ENCODE results near the gene COX7A1.

The COX7A1 gene

DNA sequence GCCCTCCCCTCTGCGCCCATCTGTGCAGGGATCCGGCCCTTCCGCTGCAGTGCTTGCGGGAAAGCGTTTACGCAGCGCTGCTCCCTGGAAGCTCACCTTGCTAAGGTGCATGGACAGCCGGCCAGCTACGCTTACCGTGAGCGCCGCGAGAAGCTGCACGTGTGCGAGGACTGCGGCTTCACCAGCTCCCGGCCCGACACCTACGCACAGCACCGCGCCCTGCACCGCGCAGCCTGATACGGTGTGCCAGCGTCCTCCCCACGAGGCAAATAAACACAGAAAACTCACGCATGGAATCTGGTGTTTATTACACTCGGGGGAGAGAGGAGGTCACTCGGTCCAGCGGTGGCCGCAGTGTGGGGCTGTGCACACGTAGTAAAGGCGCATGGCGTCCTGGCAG is 38.8 kb downstream of the COX7A1 start:
- no peak overlapping the region for H2BK15ac ChIP-seq (replicated peaks; ENCODE audit: low read depth)
- no peak overlapping the region for H3K27ac ChIP-seq (ENCODE audit: low read depth, low read length)
- DNase-seq, result no peak
- no peak overlapping the region for H4K8ac ChIP-seq (ENCODE audit: low read depth, low read length)
- no peak overlapping the region for H2BK5ac ChIP-seq (ENCODE audit: low read length)
- peak overlapping the region; percentile 97 for H3K56ac ChIP-seq (ENCODE audit: low read length)
- peaks cover 4% of the 10 kb centered on the region for H3K4me1 ChIP-seq (ENCODE audit: control insufficient read depth, low read depth, low read length)
- no peaks in the 10 kb centered on the region for H3K27me3 ChIP-seq (ENCODE audit: insufficient read depth, low read length, poor library complexity)
- H3K18ac ChIP-seq (ENCODE audit: low read length), result no peak overlapping the region
- no peak overlapping the region for H3K4ac ChIP-seq (ENCODE audit: low read depth, low read length)
- H3K79me2 ChIP-seq (ENCODE audit: control insufficient read depth, insufficient read depth, low read length), result peaks cover 9% of the 10 kb centered on the region
- H3K36me3 ChIP-seq (ENCODE audit: control insufficient read depth, insufficient read depth, low read length), result peaks cover 8% of the 10 kb centered on the region
- peak overlapping the region; percentile 98 for H3K9ac ChIP-seq (ENCODE audit: low read length)
- no peak overlapping the region for H4K5ac ChIP-seq (ENCODE audit: low read length)
- no peak overlapping the region for H3K4me3 ChIP-seq (ENCODE audit: low read length)
- no peak overlapping the region for H2AK5ac ChIP-seq (ENCODE audit: low read length)
- H2BK120ac ChIP-seq (ENCODE audit: low read depth, low read length), result no peak overlapping the region
- WGBS (ENCODE audit: extremely low coverage, insufficient coverage, low lambda C conversion rate), result no CpG with 5 or more reads among the region's 34 CpGs
- peak overlapping the region; percentile 99 for H3K4me2 ChIP-seq (ENCODE audit: low read length)
- H3K79me1 ChIP-seq (ENCODE audit: low read length), result peaks cover 20% of the 10 kb centered on the region
- H3K23ac ChIP-seq (ENCODE audit: low read length), result peak overlapping the region; percentile 45

GRCh38 chr19:36112678-36113077 is 39.6 kb downstream of the COX7A1 start:
- peaks cover 9% of the 10 kb centered on the region for H3K79me2 ChIP-seq (ENCODE audit: control insufficient read depth, insufficient read depth, low read length)
- peaks cover 19% of the 10 kb centered on the region for H3K79me1 ChIP-seq (ENCODE audit: low read length)
- H3K27ac ChIP-seq (ENCODE audit: low read depth, low read length), result no peak overlapping the region
- H3K23ac ChIP-seq (ENCODE audit: low read length), result no peak overlapping the region
- H2AK5ac ChIP-seq (ENCODE audit: low read length), result no peak overlapping the region
- H2BK15ac ChIP-seq (replicated peaks; ENCODE audit: low read depth), result no peak overlapping the region
- H4K8ac ChIP-seq (ENCODE audit: low read depth, low read length), result no peak overlapping the region
- H3K4ac ChIP-seq (ENCODE audit: low read depth, low read length), result no peak overlapping the region
- no peak overlapping the region for H4K5ac ChIP-seq (ENCODE audit: low read length)
- no CpG with 5 or more reads among the region's 10 CpGs for WGBS (ENCODE audit: extremely low coverage, insufficient coverage, low lambda C conversion rate)
- H3K4me2 ChIP-seq (ENCODE audit: low read length), result no peak overlapping the region
- H2BK120ac ChIP-seq (ENCODE audit: low read depth, low read length), result no peak overlapping the region
- H2BK5ac ChIP-seq (ENCODE audit: low read length), result no peak overlapping the region
- DNase-seq, result no peak
- no peaks in the 10 kb centered on the region for H3K27me3 ChIP-seq (ENCODE audit: insufficient read depth, low read length, poor library complexity)
- H3K9ac ChIP-seq (ENCODE audit: low read length), result no peak overlapping the region
- peaks cover 6% of the 10 kb centered on the region for H3K36me3 ChIP-seq (ENCODE audit: control insufficient read depth, insufficient read depth, low read length)
- no peak overlapping the region for H3K18ac ChIP-seq (ENCODE audit: low read length)
- no peak overlapping the region for H3K56ac ChIP-seq (ENCODE audit: low read length)
- peaks cover 4% of the 10 kb centered on the region for H3K4me1 ChIP-seq (ENCODE audit: control insufficient read depth, low read depth, low read length)
- no peak overlapping the region for H3K4me3 ChIP-seq (ENCODE audit: low read length)

DNA sequence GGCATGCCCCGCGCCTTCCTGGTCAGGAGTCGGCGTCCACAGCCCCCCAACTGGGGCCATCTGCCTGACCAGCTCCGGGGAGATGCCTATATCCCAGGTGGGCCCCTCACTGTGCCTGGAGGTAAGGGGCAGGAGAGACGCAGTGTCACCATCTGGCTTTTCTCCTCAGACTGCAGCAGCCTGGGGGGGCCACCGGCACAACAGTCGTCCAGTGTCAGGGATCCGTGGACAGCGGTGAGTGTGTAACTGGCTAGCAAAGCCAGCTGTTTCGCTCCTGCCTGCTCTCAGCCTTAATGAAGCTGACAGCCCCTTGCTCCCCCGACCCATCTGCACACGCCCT is 41.1 kb downstream of the COX7A1 start:
- DNase-seq, result no peak
- H2BK120ac ChIP-seq (ENCODE audit: low read depth, low read length), result no peak overlapping the region
- no peak overlapping the region for H3K4me3 ChIP-seq (ENCODE audit: low read length)

DNA sequence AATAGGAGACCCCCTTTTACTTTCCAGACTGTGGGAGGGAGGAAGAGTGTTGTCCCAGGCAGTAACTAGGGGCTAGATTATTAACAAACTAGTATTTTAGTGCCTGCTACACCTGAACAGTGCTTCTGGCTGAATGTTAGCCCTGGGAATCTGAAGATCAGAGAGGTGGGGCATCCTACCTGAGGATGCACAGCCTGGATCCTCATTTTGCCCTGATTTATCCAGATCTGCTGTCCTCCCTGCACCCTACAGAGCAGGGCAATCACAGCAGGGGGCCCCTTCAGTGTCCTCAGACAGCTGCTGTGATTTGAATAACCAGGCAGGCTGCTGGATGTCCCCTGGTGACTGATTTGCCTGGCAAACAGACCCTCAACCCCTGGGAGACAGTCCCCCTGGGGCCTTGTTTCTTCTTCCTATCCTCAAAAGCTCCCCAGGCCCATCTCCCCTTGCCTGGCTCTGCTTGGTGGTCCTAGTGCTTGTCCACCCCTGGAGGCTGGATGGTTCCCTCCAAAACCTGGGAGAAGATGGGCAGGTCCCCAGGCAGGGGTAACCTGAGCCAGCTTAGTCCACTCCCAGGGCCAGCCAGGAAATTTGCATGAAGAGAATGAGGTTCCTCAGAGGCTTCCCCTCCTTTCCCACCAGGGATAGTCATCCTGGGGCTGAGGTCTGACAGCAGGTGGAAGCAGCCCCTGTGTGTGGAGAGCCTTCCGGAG is 41.6 kb downstream of the COX7A1 start, which contains the start of gene OVOL3:
Gene OVOL3, plus strand, starts transcription at position 657 of the 713 bp plus-strand sequence. CDS start 60 bp downstream, outside the sequence.
- Histone ChIP-seq H4K8ac (ENCODE audit: low read depth, low read length) (no peak within 1 kb of the TSS), H3K79me2 (ENCODE audit: control insufficient read depth, insufficient read depth, low read length) (peaks cover 4% of the 10 kb centered on the region), H2BK15ac (replicated peaks; ENCODE audit: low read depth) (no peak within 1 kb of the TSS), H3K56ac (ENCODE audit: low read length) (no peak within 1 kb of the TSS), H3K4me3 (ENCODE audit: low read length) (no peak within 1 kb of the TSS), H2BK5ac (ENCODE audit: low read length) (no peak within 1 kb of the TSS), H3K9ac (ENCODE audit: low read length) (no peak within 1 kb of the TSS), H3K27me3 (ENCODE audit: insufficient read depth, low read length, poor library complexity) (no peaks in the 10 kb centered on the region), H3K79me1 (ENCODE audit: low read length) (peaks cover 11% of the 10 kb centered on the region), H3K27ac (ENCODE audit: low read depth, low read length) (no peak within 1 kb of the TSS), H4K5ac (ENCODE audit: low read length) (no peak within 1 kb of the TSS), H2AK5ac (ENCODE audit: low read length) (no peak within 1 kb of the TSS), H3K4me1 (ENCODE audit: control insufficient read depth, low read depth, low read length) (no peaks in the 10 kb centered on the region), H2BK120ac (ENCODE audit: low read depth, low read length) (no peak within 1 kb of the TSS), H3K4ac (ENCODE audit: low read depth, low read length) (no peak within 1 kb of the TSS), H3K36me3 (ENCODE audit: control insufficient read depth, insufficient read depth, low read length) (peaks cover 4% of the 10 kb centered on the region), H3K23ac (ENCODE audit: low read length) (no peak within 1 kb of the TSS), H3K18ac (ENCODE audit: low read length) (no peak within 1 kb of the TSS), H3K4me2 (ENCODE audit: low read length) (no peak within 1 kb of the TSS)
- peak; percentile 60 for DNase-seq
- no CpG with 5 or more reads among the region's 1 CpG for WGBS (ENCODE audit: extremely low coverage, insufficient coverage, low lambda C conversion rate)

More for the DNA sequence above, 41.1 kb downstream of the COX7A1 start:
- H3K27ac ChIP-seq (ENCODE audit: low read depth, low read length), result no peak overlapping the region
- H3K4me1 ChIP-seq (ENCODE audit: control insufficient read depth, low read depth, low read length), result peaks cover 2% of the 10 kb centered on the region
- H2BK15ac ChIP-seq (replicated peaks; ENCODE audit: low read depth), result no peak overlapping the region
- no peak overlapping the region for H3K56ac ChIP-seq (ENCODE audit: low read length)
- no peaks in the 10 kb centered on the region for H3K27me3 ChIP-seq (ENCODE audit: insufficient read depth, low read length, poor library complexity)
- H3K9ac ChIP-seq (ENCODE audit: low read length), result no peak overlapping the region
- no peak overlapping the region for H3K23ac ChIP-seq (ENCODE audit: low read length)
- no peak overlapping the region for H3K4ac ChIP-seq (ENCODE audit: low read depth, low read length)
- peaks cover 4% of the 10 kb centered on the region for H3K36me3 ChIP-seq (ENCODE audit: control insufficient read depth, insufficient read depth, low read length)
- no peak overlapping the region for H3K18ac ChIP-seq (ENCODE audit: low read length)
- no peak overlapping the region for H3K4me2 ChIP-seq (ENCODE audit: low read length)
- no peak overlapping the region for H4K8ac ChIP-seq (ENCODE audit: low read depth, low read length)
- no peak overlapping the region for H2AK5ac ChIP-seq (ENCODE audit: low read length)
- H2BK5ac ChIP-seq (ENCODE audit: low read length), result no peak overlapping the region
- peaks cover 6% of the 10 kb centered on the region for H3K79me2 ChIP-seq (ENCODE audit: control insufficient read depth, insufficient read depth, low read length)
- peaks cover 14% of the 10 kb centered on the region for H3K79me1 ChIP-seq (ENCODE audit: low read length)
- no peak overlapping the region for H4K5ac ChIP-seq (ENCODE audit: low read length)
- no CpG with 5 or more reads among the region's 13 CpGs for WGBS (ENCODE audit: extremely low coverage, insufficient coverage, low lambda C conversion rate)

DNA sequence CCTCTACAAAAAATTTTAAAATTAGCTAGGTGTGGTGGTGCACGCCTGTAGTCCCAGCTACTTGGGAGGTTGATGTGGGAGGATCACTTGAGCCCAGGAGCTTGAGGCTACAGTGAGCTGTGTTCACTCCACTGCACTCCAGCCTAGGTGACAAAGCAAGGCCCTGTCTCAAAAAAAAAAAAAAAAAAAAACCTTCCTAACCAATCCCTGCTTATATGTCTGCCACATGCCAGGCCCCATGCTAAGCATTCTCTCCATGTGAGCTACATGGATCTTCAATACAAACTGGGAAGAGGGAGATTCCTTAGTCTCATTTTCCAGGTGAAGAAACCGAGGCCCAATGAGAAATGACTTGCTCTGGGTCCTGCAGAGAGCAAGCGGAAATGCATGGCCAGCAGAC is 43.6 kb downstream of the COX7A1 start:
- Histone ChIP-seq H3K56ac (ENCODE audit: low read length) (no peak overlapping the region), H3K23ac (ENCODE audit: low read length) (no peak overlapping the region), H3K27me3 (ENCODE audit: insufficient read depth, low read length, poor library complexity) (no peaks in the 10 kb centered on the region), H3K18ac (ENCODE audit: low read length) (no peak overlapping the region), H3K27ac (ENCODE audit: low read depth, low read length) (no peak overlapping the region), H4K8ac (ENCODE audit: low read depth, low read length) (no peak overlapping the region), H3K4me3 (ENCODE audit: low read length) (no peak overlapping the region), H3K4me2 (ENCODE audit: low read length) (no peak overlapping the region), H3K4ac (ENCODE audit: low read depth, low read length) (no peak overlapping the region), H3K4me1 (ENCODE audit: control insufficient read depth, low read depth, low read length) (no peaks in the 10 kb centered on the region), H2BK15ac (replicated peaks; ENCODE audit: low read depth) (no peak overlapping the region), H4K5ac (ENCODE audit: low read length) (no peak overlapping the region), H3K36me3 (ENCODE audit: control insufficient read depth, insufficient read depth, low read length) (peaks cover 4% of the 10 kb centered on the region), H2AK5ac (ENCODE audit: low read length) (no peak overlapping the region), H3K79me1 (ENCODE audit: low read length) (peaks cover 6% of the 10 kb centered on the region), H2BK5ac (ENCODE audit: low read length) (no peak overlapping the region), H3K79me2 (ENCODE audit: control insufficient read depth, insufficient read depth, low read length) (no peaks in the 10 kb centered on the region), H3K9ac (ENCODE audit: low read length) (no peak overlapping the region), H2BK120ac (ENCODE audit: low read depth, low read length) (no peak overlapping the region)
- DNase-seq, result no peak
- WGBS (ENCODE audit: extremely low coverage, insufficient coverage, low lambda C conversion rate), result no CpG with 5 or more reads among the region's 3 CpGs

DNA sequence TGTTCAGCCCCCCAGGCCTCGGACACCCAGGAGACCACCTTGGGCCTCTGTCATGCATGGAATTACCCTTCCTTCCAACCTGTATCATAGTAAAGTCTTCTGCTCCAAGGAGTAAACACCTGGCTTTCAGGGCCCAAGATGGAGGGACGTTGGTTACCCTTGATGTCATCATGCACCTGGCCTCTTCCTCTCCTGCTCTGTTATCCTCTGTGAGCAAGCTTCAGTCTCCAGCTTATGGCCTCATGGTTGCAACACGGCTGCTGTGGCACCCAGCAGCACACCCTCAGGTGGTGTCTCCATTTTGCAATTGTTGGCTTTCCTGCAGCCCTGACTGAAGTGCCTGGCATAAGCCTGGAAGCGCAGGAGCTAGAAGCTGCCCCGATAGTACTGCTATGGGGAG is 45.3 kb downstream of the COX7A1 start:
- no peak overlapping the region for H3K23ac ChIP-seq (ENCODE audit: low read length)
- H2AK5ac ChIP-seq (ENCODE audit: low read length), result no peak overlapping the region
- no peak for DNase-seq
- H4K5ac ChIP-seq (ENCODE audit: low read length), result no peak overlapping the region
- no peak overlapping the region for H3K56ac ChIP-seq (ENCODE audit: low read length)
- H4K8ac ChIP-seq (ENCODE audit: low read depth, low read length), result no peak overlapping the region
- no peak overlapping the region for H3K9ac ChIP-seq (ENCODE audit: low read length)
- H3K4me2 ChIP-seq (ENCODE audit: low read length), result no peak overlapping the region
- no peak overlapping the region for H2BK5ac ChIP-seq (ENCODE audit: low read length)
- H3K4ac ChIP-seq (ENCODE audit: low read depth, low read length), result no peak overlapping the region
- H2BK120ac ChIP-seq (ENCODE audit: low read depth, low read length), result no peak overlapping the region
- no CpG with 5 or more reads among the region's 5 CpGs for WGBS (ENCODE audit: extremely low coverage, insufficient coverage, low lambda C conversion rate)
- H3K18ac ChIP-seq (ENCODE audit: low read length), result no peak overlapping the region
- no peak overlapping the region for H3K27ac ChIP-seq (ENCODE audit: low read depth, low read length)
- H2BK15ac ChIP-seq (replicated peaks; ENCODE audit: low read depth), result no peak overlapping the region
- H3K36me3 ChIP-seq (ENCODE audit: control insufficient read depth, insufficient read depth, low read length), result peaks cover 3% of the 10 kb centered on the region
- no peaks in the 10 kb centered on the region for H3K27me3 ChIP-seq (ENCODE audit: insufficient read depth, low read length, poor library complexity)
- H3K4me1 ChIP-seq (ENCODE audit: control insufficient read depth, low read depth, low read length), result no peaks in the 10 kb centered on the region
- H3K79me1 ChIP-seq (ENCODE audit: low read length), result no peaks in the 10 kb centered on the region
- no peaks in the 10 kb centered on the region for H3K79me2 ChIP-seq (ENCODE audit: control insufficient read depth, insufficient read depth, low read length)
- no peak overlapping the region for H3K4me3 ChIP-seq (ENCODE audit: low read length)
